Smooth muscle cell (in vitro differentiated cells): ENCODE measurements around the gene FAM3B. TPM values are rescaled to one million over a fixed set of nuclear protein-coding genes. Genes with fewer than 3 reads are reported as not detected.

Source experiments
- DNase-seq: peaks from one replicate; lab custom pipeline; 2025; ENCODE audit not compliant: unreplicated experiment; lab: John Stamatoyannopoulos, UW
- H2AFZ ChIP-seq: fragments of 200-600 bp; sonication (generic); 2 replicates; pipeline ENCODE4 v1.6.0; 2016; ENCODE audit warnings: antibody characterized with exemption, low read depth, mild to moderate bottlenecking
- H3F3A ChIP-seq: fragments of 200-600 bp; sonication (generic); 2 replicates; pipeline ENCODE4 v1.6.0; 2017; ENCODE audit warnings: antibody characterized with exemption, low read depth
- H3K27ac ChIP-seq: fragments of 200-600 bp; sonication (generic); 2 replicates; pipeline ENCODE4 v1.5.1; 2016; ENCODE audit warnings: low read depth, mild to moderate bottlenecking
- H3K27me3 ChIP-seq: fragments of 200-600 bp; sonication (generic); 2 replicates; pipeline ENCODE4 v1.6.1; 2016; ENCODE audit warnings: low read depth, mild to moderate bottlenecking
- H3K36me3 ChIP-seq: fragments of 200-600 bp; sonication (generic); 2 replicates; pipeline ENCODE4 v1.5.1; 2016; ENCODE audit warnings: low read depth
- H3K4me1 ChIP-seq: fragments of 200-600 bp; sonication (generic); 2 replicates; pipeline ENCODE4 v1.5.1; 2016; ENCODE audit warnings: low read depth
- H3K4me2 ChIP-seq: fragments of 200-600 bp; sonication (generic); 2 replicates; pipeline ENCODE4 v1.6.0; 2016; ENCODE audit warnings: mild to moderate bottlenecking
- H3K4me3 ChIP-seq: fragments of 200-600 bp; sonication (generic); 2 replicates; pipeline ENCODE4 v1.5.1; 2016; ENCODE audit warnings: mild to moderate bottlenecking
- H3K79me2 ChIP-seq: fragments of 200-600 bp; sonication (generic); 2 replicates; pipeline ENCODE4 v1.6.0; 2016; ENCODE audit warnings: low read depth, mild to moderate bottlenecking
- H3K9ac ChIP-seq: fragments of 200-600 bp; sonication (generic); 2 replicates; pipeline ENCODE4 v1.6.0; 2016; ENCODE audit warnings: low read depth
- H3K9me3 ChIP-seq: fragments of 200-600 bp; sonication (generic); replicated peaks from 2 replicates; pipeline ENCODE4 v1.5.1; 2016; ENCODE audit warnings: low read depth
- H4K20me1 ChIP-seq: fragments of 200-600 bp; sonication (generic); 2 replicates; pipeline ENCODE4 v1.6.0; 2016; ENCODE audit warnings: low read depth
- WGBS: methylation state at CpG from one replicate; pipeline ENCODE4 v1.1.7; 2016; ENCODE audit warnings: low lambda C conversion rate; 5-methylcytosine and 5-hydroxymethylcytosine counted together
- polyA plus RNA-seq: library from polyadenylated mRNA; unstranded; fragments of >200 nt; fragmentation: Nextera tagmentation; extraction: Ambion mirVana; gene quantifications from 2 replicates; pipeline ENCODE4 v1.2.1, GENCODE V29; 2016
- total RNA-seq: library from RNA; depleted of rRNA; stranded (reverse); fragments of >200 nt; gene quantifications from 2 replicates; pipeline ENCODE4 v1.2.3, GENCODE V29; 2014
- TF ChIP-seq, protein P1 (sequence below): fragments of 200-600 bp; sonication (generic); IDR thresholded peaks from 2 replicates; pipeline ENCODE4 v1.5.1; 2017; ENCODE audit warnings: borderline replicate concordance, mild to moderate bottlenecking, antibody characterized with exemption; ENCODE audit not compliant: insufficient read depth, poor library complexity, severe bottlenecking

FAM3B gene
- total and polyA plus RNA-seq, 2 experiments from 2014 or later, result 0.18 TPM; not detected in 1

DNA sequence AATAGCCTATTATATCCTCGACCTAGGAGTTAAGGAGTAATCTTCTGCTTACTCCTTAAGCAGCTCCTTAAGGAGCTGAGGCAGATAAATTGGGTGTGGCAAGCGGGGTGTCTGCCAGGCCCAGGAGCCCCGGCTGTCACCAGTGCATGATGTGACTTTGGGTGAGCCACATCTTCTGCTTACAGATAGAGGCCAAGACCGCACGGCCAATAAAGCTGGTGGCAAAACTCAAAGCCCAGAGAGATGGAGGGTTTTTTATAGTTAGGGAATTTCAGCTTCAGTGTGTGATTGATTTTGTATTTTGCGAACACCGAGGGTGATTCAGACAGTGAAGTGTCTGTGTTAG lies 55.1 kb downstream of the FAM3B start:
- TF ChIP-seq, protein P1, sequence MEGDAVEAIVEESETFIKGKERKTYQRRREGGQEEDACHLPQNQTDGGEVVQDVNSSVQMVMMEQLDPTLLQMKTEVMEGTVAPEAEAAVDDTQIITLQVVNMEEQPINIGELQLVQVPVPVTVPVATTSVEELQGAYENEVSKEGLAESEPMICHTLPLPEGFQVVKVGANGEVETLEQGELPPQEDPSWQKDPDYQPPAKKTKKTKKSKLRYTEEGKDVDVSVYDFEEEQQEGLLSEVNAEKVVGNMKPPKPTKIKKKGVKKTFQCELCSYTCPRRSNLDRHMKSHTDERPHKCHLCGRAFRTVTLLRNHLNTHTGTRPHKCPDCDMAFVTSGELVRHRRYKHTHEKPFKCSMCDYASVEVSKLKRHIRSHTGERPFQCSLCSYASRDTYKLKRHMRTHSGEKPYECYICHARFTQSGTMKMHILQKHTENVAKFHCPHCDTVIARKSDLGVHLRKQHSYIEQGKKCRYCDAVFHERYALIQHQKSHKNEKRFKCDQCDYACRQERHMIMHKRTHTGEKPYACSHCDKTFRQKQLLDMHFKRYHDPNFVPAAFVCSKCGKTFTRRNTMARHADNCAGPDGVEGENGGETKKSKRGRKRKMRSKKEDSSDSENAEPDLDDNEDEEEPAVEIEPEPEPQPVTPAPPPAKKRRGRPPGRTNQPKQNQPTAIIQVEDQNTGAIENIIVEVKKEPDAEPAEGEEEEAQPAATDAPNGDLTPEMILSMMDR, result no peak
- Histone ChIP-seq H3K27ac (no peak overlapping the region), H3K4me2 (no peak overlapping the region), H3K9ac (no peak overlapping the region), H3K4me3 (no peak overlapping the region), H3K79me2 (no peaks in the 10 kb centered on the region), H3K9me3 (no peaks in the 10 kb centered on the region), H3K4me1 (peaks cover 3% of the 10 kb centered on the region), H3K36me3 (no peaks in the 10 kb centered on the region), H4K20me1 (no peaks in the 10 kb centered on the region), H3K27me3 (no peaks in the 10 kb centered on the region), H3F3A (no peaks in the 10 kb centered on the region), H2AFZ (no peak overlapping the region)
- no peak for DNase-seq
- 95% methylated on average over 7 of the region's 7 CpGs for WGBS

DNA sequence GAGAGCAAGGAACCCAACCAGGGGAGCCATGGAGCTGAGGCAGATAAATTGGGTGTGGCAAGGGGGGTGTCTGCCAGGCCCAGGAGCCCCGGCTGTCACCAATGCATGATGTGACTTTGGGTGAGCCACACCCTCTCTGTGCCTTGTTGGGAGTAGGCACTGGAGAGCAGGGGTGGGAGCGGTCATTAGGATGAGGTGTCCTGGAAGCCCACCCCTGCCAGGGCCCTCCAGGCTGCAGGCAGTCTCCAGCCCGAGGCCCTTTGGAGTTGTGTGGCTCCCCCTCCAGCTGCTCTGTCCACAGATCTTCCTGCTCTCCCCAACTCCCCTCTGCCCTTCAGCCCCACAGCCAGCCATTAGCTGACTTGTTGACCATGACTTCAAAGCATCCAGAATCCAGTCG lies 56.7 kb downstream of the FAM3B start:
- 63% methylated on average over 4 of the region's 4 CpGs for WGBS
- H3K27ac ChIP-seq, result no peak overlapping the region
- H3K4me1 ChIP-seq, result no peaks in the 10 kb centered on the region
- H3K4me3 ChIP-seq, result no peak overlapping the region
- H3K9me3 ChIP-seq, result no peaks in the 10 kb centered on the region
- no peaks in the 10 kb centered on the region for H3K36me3 ChIP-seq
- H3K27me3 ChIP-seq, result no peaks in the 10 kb centered on the region
- no peak for DNase-seq
- no peaks in the 10 kb centered on the region for H4K20me1 ChIP-seq
- H2AFZ ChIP-seq, result no peak overlapping the region
- TF ChIP-seq, protein P1, result no peak
- H3F3A ChIP-seq, result no peaks in the 10 kb centered on the region
- H3K79me2 ChIP-seq, result no peaks in the 10 kb centered on the region
- H3K4me2 ChIP-seq, result no peak overlapping the region
- no peak overlapping the region for H3K9ac ChIP-seq

DNA sequence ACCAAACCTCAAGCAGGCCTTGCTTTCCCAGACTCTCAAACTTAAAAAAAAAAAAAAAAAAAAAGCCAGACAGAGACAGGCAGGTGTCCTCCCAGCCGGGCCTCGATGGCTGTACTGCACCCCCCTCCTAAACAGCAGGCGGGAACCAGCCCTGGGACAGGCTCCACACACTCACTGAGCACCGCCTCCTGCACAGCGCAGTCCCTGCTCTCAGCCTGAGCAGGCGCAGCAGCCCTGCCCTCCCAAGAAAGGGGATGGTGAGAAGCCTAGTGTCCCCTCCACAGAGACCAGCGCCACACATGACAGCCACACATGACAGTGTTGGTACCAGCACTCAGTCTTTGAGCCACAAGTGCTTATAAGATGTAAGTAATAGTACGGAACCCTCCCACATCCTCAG lies 57.2 kb downstream of the FAM3B start:
- H3F3A ChIP-seq, result no peaks in the 10 kb centered on the region
- no peaks in the 10 kb centered on the region for H3K9me3 ChIP-seq
- no peak for DNase-seq
- TF ChIP-seq, protein P1, result no peak
- no peak overlapping the region for H2AFZ ChIP-seq
- no peaks in the 10 kb centered on the region for H3K36me3 ChIP-seq
- H3K27ac ChIP-seq, result no peak overlapping the region
- H3K27me3 ChIP-seq, result no peaks in the 10 kb centered on the region
- H4K20me1 ChIP-seq, result no peaks in the 10 kb centered on the region
- H3K4me2 ChIP-seq, result no peak overlapping the region
- no peaks in the 10 kb centered on the region for H3K79me2 ChIP-seq
- WGBS, result 93% methylated on average over 8 of the region's 8 CpGs
- no peak overlapping the region for H3K4me3 ChIP-seq
- H3K4me1 ChIP-seq, result no peaks in the 10 kb centered on the region
- no peak overlapping the region for H3K9ac ChIP-seq

DNA sequence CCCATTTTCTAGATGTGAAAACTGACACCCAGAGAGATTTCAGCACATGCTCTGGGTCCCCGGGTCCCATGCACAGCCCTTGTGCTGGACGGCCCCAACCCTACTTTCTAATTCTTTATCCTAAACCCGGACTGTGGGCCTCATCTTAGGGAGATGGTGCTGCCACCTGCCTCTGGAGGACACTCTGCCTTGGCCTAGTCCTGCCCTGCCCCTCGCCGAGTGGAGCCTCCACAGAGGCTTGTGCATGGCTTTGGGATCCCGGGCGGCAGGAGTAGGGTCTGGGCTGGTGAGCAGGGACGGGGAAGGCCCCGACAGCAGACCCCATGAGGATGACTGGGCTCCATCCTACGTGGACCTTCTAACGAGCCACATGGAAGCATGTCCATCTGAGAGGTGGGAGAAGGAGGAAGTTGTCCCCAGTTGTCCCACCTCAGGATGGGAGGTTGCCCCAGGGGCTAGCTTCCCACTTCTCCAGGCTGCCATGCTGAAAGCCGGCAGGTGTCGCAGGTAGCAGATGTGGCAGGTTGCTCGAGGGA lies 57.6 kb downstream of the FAM3B start:
- 93% methylated on average over 14 of the region's 14 CpGs for WGBS
- Histone ChIP-seq H3K9ac (no peak overlapping the region), H4K20me1 (no peaks in the 10 kb centered on the region), H3K9me3 (no peaks in the 10 kb centered on the region), H3F3A (no peaks in the 10 kb centered on the region), H2AFZ (no peak overlapping the region), H3K4me3 (no peak overlapping the region), H3K4me2 (no peak overlapping the region), H3K79me2 (no peaks in the 10 kb centered on the region), H3K27me3 (no peaks in the 10 kb centered on the region), H3K36me3 (no peaks in the 10 kb centered on the region), H3K4me1 (no peaks in the 10 kb centered on the region), H3K27ac (no peak overlapping the region)
- TF ChIP-seq, protein P1, result no peak
- DNase-seq, result no peak
